GM12891 (cell line): Measurements from ENCODE around the gene FUBP3.

ENCODE experiments used
- POLR2A ChIP-seq: IDR thresholded peaks from 2 replicates; pipeline ENCODE4 v1.6.1; 2011; ENCODE audit warnings: low read depth, low read length, control low read depth
- SPI1 ChIP-seq: IDR thresholded peaks from 2 replicates; pipeline ENCODE4 v1.6.1; 2011; ENCODE audit warnings: low read depth, low read length, control low read depth

GRCh38 chr9:130654879-130655278 is 75.5 kb downstream of the FUBP3 start:
- TF ChIP-seq POLR2A = no peak
- TF ChIP-seq SPI1 = no peak
